Neuronal stem cell (in vitro differentiated cells): Measurements from ENCODE around the gene AP1S3.

ENCODE experiments used
- DNase-seq: peaks from one replicate; pipeline ENCODE4 v3.0.0-alpha.2; 2013; ENCODE audit warnings: low spot score
- H2AFZ ChIP-seq: one replicate; pipeline ENCODE4 v1.6.1; 2013; ENCODE audit warnings: mild to moderate bottlenecking, low read length, inconsistent platforms
- H2AK5ac ChIP-seq: 2 replicates; pipeline ENCODE4 v1.6.1; 2013; ENCODE audit warnings: low read depth, mild to moderate bottlenecking, inconsistent platforms, low read length, moderate library complexity, mixed read lengths
- H2BK120ac ChIP-seq: 2 replicates; pipeline ENCODE4 v1.6.1; 2013; ENCODE audit warnings: low read depth, mild to moderate bottlenecking, inconsistent platforms, low read length, moderate library complexity, mixed read lengths
- H2BK12ac ChIP-seq: one replicate; pipeline ENCODE4 v1.6.1; 2013; ENCODE audit warnings: low read length, inconsistent platforms
- H2BK15ac ChIP-seq: 2 replicates; pipeline ENCODE4 v1.6.1; 2013; ENCODE audit warnings: mild to moderate bottlenecking, low read length, inconsistent platforms, mixed read lengths
- H2BK5ac ChIP-seq: one replicate; pipeline ENCODE4 v1.6.1; 2013; ENCODE audit warnings: inconsistent platforms, mild to moderate bottlenecking, low read length, moderate library complexity
- H3K14ac ChIP-seq: one replicate; pipeline ENCODE4 v1.6.1; 2013; ENCODE audit warnings: low read length, inconsistent platforms
- H3K18ac ChIP-seq: 2 replicates; pipeline ENCODE4 v1.6.1; 2013; ENCODE audit warnings: low read length, inconsistent platforms
- H3K23ac ChIP-seq: 2 replicates; pipeline ENCODE4 v1.6.1; 2013; ENCODE audit warnings: low read depth, mild to moderate bottlenecking, mixed read lengths, low read length, inconsistent platforms; ENCODE audit not compliant: poor library complexity
- H3K27ac ChIP-seq: replicated peaks from 3 replicates; pipeline ENCODE4 v1.5.1; 2013; ENCODE audit warnings: low read length, inconsistent platforms
- H3K27me3 ChIP-seq, 3 experiments: 2 replicates each; pipeline ENCODE4 v1.6.1; 2013; ENCODE audit warnings: low read length in 3 of 3, mild to moderate bottlenecking in 2 of 3, inconsistent platforms in 1 of 3, low read depth in 1 of 3, mixed read lengths in 1 of 3, moderate library complexity in 1 of 3; ENCODE audit not compliant: control insufficient read depth in 3 of 3, insufficient read depth in 3 of 3
- H3K36me3 ChIP-seq, 2 donors: replicated peaks in 1 of 2; 2 replicates each; pipeline ENCODE4 v1.6.1; 2013; ENCODE audit warnings: low read length in 2 of 2; ENCODE audit not compliant: control insufficient read depth in 2 of 2, insufficient read depth in 2 of 2
- H3K4ac ChIP-seq: 2 replicates; pipeline ENCODE4 v1.6.1; 2013; ENCODE audit warnings: inconsistent platforms, mild to moderate bottlenecking, low read length, moderate library complexity
- H3K4me1 ChIP-seq, 2 donors: 1 replicate in 1 of 2; 2 replicates in 1 of 2; pipeline ENCODE4 v1.6.1; 2013; ENCODE audit warnings: low read length in 2 of 2, low read depth in 1 of 2; ENCODE audit not compliant: control insufficient read depth in 2 of 2, insufficient read depth in 1 of 2
- H3K4me2 ChIP-seq: one replicate; pipeline ENCODE4 v1.6.1; 2013; ENCODE audit warnings: mild to moderate bottlenecking, low read length, inconsistent platforms; ENCODE audit not compliant: insufficient read depth, poor library complexity, severe bottlenecking
- H3K4me3 ChIP-seq, 2 donors: 2 replicates each; pipeline ENCODE4 v1.5.1; 2013; ENCODE audit warnings: low read length in 2 of 2, mild to moderate bottlenecking in 2 of 2, inconsistent platforms in 1 of 2, moderate library complexity in 1 of 2
- H3K79me1 ChIP-seq: one replicate; pipeline ENCODE4 v1.6.1; 2013; ENCODE audit warnings: low read depth, mild to moderate bottlenecking, inconsistent platforms, low read length, moderate library complexity
- H3K9ac ChIP-seq: one replicate; pipeline ENCODE4 v1.6.1; 2013; ENCODE audit warnings: mild to moderate bottlenecking, low read depth, low read length, inconsistent platforms; ENCODE audit not compliant: poor library complexity
- H3K9me3 ChIP-seq, 2 donors: replicated peaks in 1 of 2; 2 replicates each; pipeline versions ENCODE3 to v1.6.1; 2013; ENCODE audit warnings: low read length in 2 of 2, mild to moderate bottlenecking in 2 of 2, inconsistent platforms in 1 of 2, low read depth in 1 of 2, mixed read lengths in 1 of 2, moderate library complexity in 1 of 2; ENCODE audit not compliant: control insufficient read depth in 2 of 2, insufficient read depth in 1 of 2
- H4K8ac ChIP-seq: one replicate; pipeline ENCODE4 v1.6.1; 2013; ENCODE audit warnings: low read depth, mild to moderate bottlenecking, inconsistent platforms, low read length, moderate library complexity
- H4K91ac ChIP-seq: one replicate; pipeline ENCODE4 v1.6.1; 2013; ENCODE audit warnings: low read length, low read depth, mild to moderate bottlenecking, inconsistent platforms; ENCODE audit not compliant: poor library complexity
- WGBS, 2 donors: extraction: QIAGEN DNeasy Blood & Tissue Kit; methylation state at CpG; one replicate each; pipeline ENCODE4 v1.1.7; 2013; ENCODE audit warnings: missing lambda C conversion rate in 2 of 2, mixed read lengths in 1 of 2; ENCODE audit not compliant: insufficient read length in 2 of 2, insufficient replicate concordance in 1 of 2; ENCODE audit errors: extremely low coverage in 2 of 2; 5-methylcytosine and 5-hydroxymethylcytosine counted together

Gene AP1S3

DNA sequence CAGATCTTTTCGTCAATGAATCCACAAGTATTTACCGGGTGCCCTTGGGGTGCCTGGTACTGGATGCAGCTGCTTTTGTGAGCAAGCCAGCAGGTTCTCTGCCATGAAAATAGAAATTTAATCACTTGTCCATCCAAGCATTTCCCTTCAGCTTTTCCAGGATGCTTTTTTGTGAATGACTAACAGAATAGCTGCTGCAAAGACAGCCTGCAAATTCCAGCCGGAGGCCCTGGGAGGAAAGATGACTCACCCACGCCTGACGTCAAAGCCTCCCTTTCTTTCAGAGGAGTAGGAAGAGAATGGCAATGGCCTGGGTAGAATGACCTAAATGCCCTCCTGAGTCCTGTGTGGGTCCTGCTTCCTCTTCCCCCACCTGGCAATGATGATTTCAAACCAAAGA lies 111.9 kb downstream of the AP1S3 start:
- no peaks in the 10 kb centered on the region for H3K27me3 ChIP-seq
- peak overlapping the region; percentile 26 for H3K4me2 ChIP-seq
- no peak overlapping the region for H2AK5ac ChIP-seq
- H3K4me1 ChIP-seq, result peaks cover 8 to 26% of the 10 kb centered on the region in 2 donors
- no peak overlapping the region for H3K14ac ChIP-seq
- WGBS, 2 donors, result no CpG with 5 or more reads among the region's 5 CpGs
- no peak overlapping the region for H2BK12ac ChIP-seq
- H3K79me1 ChIP-seq, result no peaks in the 10 kb centered on the region
- H4K8ac ChIP-seq, result no peak overlapping the region
- H3K4me3 ChIP-seq, result peak overlapping the region in 1 of 2 donors; percentile 35
- no peak overlapping the region for H3K18ac ChIP-seq
- no peak overlapping the region for H2BK15ac ChIP-seq
- no peak overlapping the region for H3K4ac ChIP-seq
- H3K36me3 ChIP-seq, result no peaks in the 10 kb centered on the region
- no peak overlapping the region for H3K23ac ChIP-seq
- H2AFZ ChIP-seq, result peak overlapping the region; percentile 76
- H3K9me3 ChIP-seq, result no peaks in the 10 kb centered on the region
- H3K27ac ChIP-seq, result peak overlapping the region; percentile 63
- no peak overlapping the region for H2BK120ac ChIP-seq
- no peak overlapping the region for H4K91ac ChIP-seq
- DNase-seq, result peak; percentile 80
- no peak overlapping the region for H2BK5ac ChIP-seq
- no peak overlapping the region for H3K9ac ChIP-seq

DNA sequence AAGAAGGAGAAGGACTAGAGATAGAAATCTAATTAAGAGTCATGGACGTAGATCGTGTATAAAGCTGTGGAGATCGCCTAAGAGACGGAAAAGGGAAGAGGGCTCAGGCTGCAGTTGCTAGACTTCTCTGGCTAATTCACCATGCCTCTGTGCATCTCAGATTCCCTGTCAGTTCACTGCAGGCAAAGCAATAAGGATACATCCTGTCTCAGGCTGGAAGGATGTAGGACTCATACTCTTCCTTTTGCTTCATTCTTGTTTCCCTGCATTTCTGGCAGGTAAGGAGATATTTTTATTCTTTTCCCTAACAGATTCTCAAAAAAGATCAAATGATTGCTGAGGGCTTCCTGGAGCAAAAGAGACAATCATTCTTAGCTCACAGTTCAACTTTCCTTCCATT lies 112.5 kb downstream of the AP1S3 start:
- H3K4me2 ChIP-seq, result peak overlapping the region; percentile 26
- H2BK120ac ChIP-seq, result no peak overlapping the region
- H3K9ac ChIP-seq, result no peak overlapping the region
- H3K14ac ChIP-seq, result no peak overlapping the region
- WGBS, 2 donors, result no CpG with 5 or more reads among the region's 4 CpGs
- no peaks in the 10 kb centered on the region for H3K36me3 ChIP-seq
- H3K27ac ChIP-seq, result peak overlapping the region; percentile 24
- H2AFZ ChIP-seq, result peak overlapping the region; percentile 76
- no peak overlapping the region for H3K4ac ChIP-seq
- no peak for DNase-seq
- H2BK12ac ChIP-seq, result no peak overlapping the region
- no peak overlapping the region for H3K23ac ChIP-seq
- no peak overlapping the region for H4K8ac ChIP-seq
- no peaks in the 10 kb centered on the region for H3K27me3 ChIP-seq
- no peak overlapping the region for H3K18ac ChIP-seq
- no peak overlapping the region for H2BK5ac ChIP-seq
- no peak overlapping the region for H4K91ac ChIP-seq
- H3K79me1 ChIP-seq, result no peaks in the 10 kb centered on the region
- peaks cover 8 to 26% of the 10 kb centered on the region in 2 donors for H3K4me1 ChIP-seq
- no peak overlapping the region for H2AK5ac ChIP-seq
- no peak overlapping the region for H2BK15ac ChIP-seq
- H3K4me3 ChIP-seq, result peak overlapping the region in 1 of 2 donors; percentile 35
- H3K9me3 ChIP-seq, result no peaks in the 10 kb centered on the region

DNA sequence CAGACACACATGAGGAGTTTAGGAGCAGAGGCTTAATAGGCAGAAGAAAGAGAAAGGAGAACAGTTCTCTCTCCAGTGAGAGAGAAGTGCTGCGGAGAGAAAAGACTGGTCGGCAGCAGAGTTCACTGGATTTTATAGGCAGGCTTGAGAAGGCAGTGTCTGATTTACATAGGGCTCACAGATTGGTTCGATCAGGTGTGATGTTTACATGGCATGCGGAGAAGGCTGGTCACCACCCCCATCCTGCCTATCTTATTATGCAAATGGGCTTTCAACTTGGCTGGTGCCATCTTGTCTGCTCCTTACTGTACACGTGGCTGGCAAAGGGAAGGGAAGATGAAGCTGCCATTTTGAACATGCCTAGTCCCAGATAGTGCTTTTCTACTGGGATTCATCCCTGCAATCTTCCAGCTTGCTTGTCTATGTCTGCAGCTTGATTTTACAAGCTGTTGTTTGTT lies 113.4 kb downstream of the AP1S3 start:
- DNase-seq, result no peak
- no CpG with 5 or more reads among the region's 5 CpGs for WGBS, 2 donors
- Histone ChIP-seq H4K91ac (no peak overlapping the region), H3K4me3 (no peak overlapping the region), H2BK5ac (no peak overlapping the region), H3K27me3 (no peaks in the 10 kb centered on the region), H3K79me1 (no peaks in the 10 kb centered on the region), H2AFZ (peak overlapping the region; percentile 76), H3K18ac (no peak overlapping the region), H3K4me2 (peak overlapping the region; percentile 21), H3K36me3 (no peaks in the 10 kb centered on the region), H3K9ac (no peak overlapping the region), H3K27ac (no peak overlapping the region), H3K4me1 (peaks cover 8 to 26% of the 10 kb centered on the region in 2 donors), H3K4ac (no peak overlapping the region), H2BK15ac (no peak overlapping the region), H2BK12ac (no peak overlapping the region), H3K14ac (no peak overlapping the region), H3K9me3 (no peaks in the 10 kb centered on the region), H3K23ac (no peak overlapping the region), H4K8ac (no peak overlapping the region), H2AK5ac (no peak overlapping the region), H2BK120ac (no peak overlapping the region)

DNA sequence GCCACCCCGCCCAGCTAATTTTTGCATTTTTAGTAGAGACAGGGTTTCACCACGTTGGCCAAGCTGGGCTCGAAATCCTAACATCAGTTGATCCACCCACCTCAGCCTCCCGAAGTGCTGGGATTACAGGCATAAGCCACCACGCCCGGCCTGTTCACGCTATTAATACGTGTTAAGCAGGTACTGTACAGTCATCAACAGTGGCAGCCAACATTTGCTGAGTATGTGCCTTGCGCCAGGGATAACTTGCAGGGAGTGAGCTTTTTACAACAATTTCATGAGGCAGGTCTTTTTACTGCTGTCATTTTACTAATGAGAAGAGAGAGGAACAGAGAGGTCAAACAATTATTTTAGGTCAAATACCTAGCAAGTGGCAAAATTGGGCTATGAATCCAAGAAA lies 115.2 kb downstream of the AP1S3 start:
- Histone ChIP-seq H3K23ac (no peak overlapping the region), H2AFZ (no peak overlapping the region), H3K4me3 (no peak overlapping the region), H3K79me1 (no peaks in the 10 kb centered on the region), H2BK12ac (no peak overlapping the region), H3K9ac (no peak overlapping the region), H4K91ac (no peak overlapping the region), H3K14ac (no peak overlapping the region), H2BK5ac (no peak overlapping the region), H2BK15ac (no peak overlapping the region), H2AK5ac (no peak overlapping the region), H3K18ac (no peak overlapping the region), H3K36me3 (no peaks in the 10 kb centered on the region), H3K27ac (no peak overlapping the region), H3K4me2 (no peak overlapping the region), H3K9me3 (peaks cover 0 to 5% of the 10 kb centered on the region in 2 donors), H3K4me1 (peaks cover 6 to 24% of the 10 kb centered on the region in 2 donors), H4K8ac (no peak overlapping the region), H3K27me3 (no peaks in the 10 kb centered on the region), H2BK120ac (no peak overlapping the region), H3K4ac (no peak overlapping the region)
- DNase-seq, result no peak
- no CpG with 5 or more reads among the region's 9 CpGs for WGBS, 2 donors
